Tibial artery (tissue), 4 donors: Measurements from ENCODE around the gene RTKN2.

Source experiments
- DNase-seq, 2 donors: peaks; one replicate each; pipeline ENCODE4 v3.0.0-alpha.2; 2019
- H3K27ac ChIP-seq, 2 donors: fragments of 200-600 bp; sonication (generic) in 1 of 2; 1 replicate in 1 of 2; 2 replicates in 1 of 2; pipeline ENCODE4 v1.5.1; 2018 to 2019; ENCODE audit warnings: mild to moderate bottlenecking in 1 of 2
- H3K27me3 ChIP-seq, 2 donors: fragments of 200-600 bp; sonication (generic) in 1 of 2; one replicate each; pipeline versions ENCODE4 v1.5.1 to v1.6.0; 2016 to 2019
- H3K36me3 ChIP-seq, 3 donors: fragments of 200-600 bp; sonication (generic) in 2 of 3; one replicate each; pipeline ENCODE4 v1.5.1; 2016 to 2019; ENCODE audit warnings: mild to moderate bottlenecking in 2 of 3
- H3K4me1 ChIP-seq, 4 donors: fragments of 200-600 bp; sonication (generic) in 2 of 4; 1 replicate in 3 of 4; 2 replicates in 1 of 4; pipeline ENCODE4 v1.5.1; 2016 to 2019
- H3K4me3 ChIP-seq, 2 donors: fragments of 200-600 bp; sonication (generic) in 1 of 2; 1 replicate in 1 of 2; 2 replicates in 1 of 2; pipeline ENCODE4 v1.5.1; 2018 to 2019; ENCODE audit warnings: mild to moderate bottlenecking in 2 of 2
- H3K9me3 ChIP-seq, 3 donors: fragments of 200-600 bp; sonication (generic) in 1 of 3; one replicate each; pipeline ENCODE4 v1.5.1; 2016 to 2019
- CTCF ChIP-seq, 2 experiments: fragments of 200-600 bp in 1 of 2; fragments of 450-650 bp in 1 of 2; IDR thresholded peaks; one replicate each; pipeline ENCODE4 v1.5.1; 2017 to 2019; ENCODE audit warnings: antibody characterized with exemption in 2 of 2, mild to moderate bottlenecking in 1 of 2, moderate library complexity in 1 of 2
- intact Hi-C: fragments of 100-400 bp; cut with DNase I; formaldehyde crosslinking; loops from one replicate; pipeline ENCODE4 v1.15.0; 2023; ENCODE audit warnings: low total_unique reads

Gene RTKN2

GRCh38 chr10:62170732-62171131, 97.9 kb downstream of the RTKN2 start:
- intact Hi-C loops, result no loop called here
- TF ChIP-seq CTCF (IDR thresholded peaks at IDR 0.05), result no peak

GRCh38 chr10:62166331-62167131, 102.1 kb downstream of the RTKN2 start:
- no peak overlapping the region for H3K4me3 ChIP-seq

More at GRCh38 chr10:62170732-62171131, 97.9 kb downstream of the RTKN2 start:
- H3K27me3 ChIP-seq, result no peaks in the 10 kb centered on the region
- DNase-seq, result no peak
- H3K9me3 ChIP-seq, result no peaks in the 10 kb centered on the region
- H3K4me3 ChIP-seq, result no peak overlapping the region
- peaks cover 0 to 15% (median 7%) of the 10 kb centered on the region in 4 donors for H3K4me1 ChIP-seq
- no peak overlapping the region for H3K27ac ChIP-seq
- no peaks in the 10 kb centered on the region for H3K36me3 ChIP-seq

GRCh38 chr10:62165803-62166202, 102.8 kb downstream of the RTKN2 start:
- peak overlapping the region in 1 of 2 donors; percentile 4 for H3K27ac ChIP-seq
- no peak for TF ChIP-seq CTCF (IDR thresholded peaks at IDR 0.05)
- peaks cover 0 to 18% (median 7%) of the 10 kb centered on the region in 4 donors for H3K4me1 ChIP-seq
- no peaks in the 10 kb centered on the region for H3K27me3 ChIP-seq
- intact Hi-C loops, result no loop called here
- H3K9me3 ChIP-seq, result no peaks in the 10 kb centered on the region
- no peak overlapping the region for H3K4me3 ChIP-seq
- no peaks in the 10 kb centered on the region for H3K36me3 ChIP-seq
- DNase-seq, result no peak

More at GRCh38 chr10:62166331-62167131, 102.1 kb downstream of the RTKN2 start:
- no peaks in the 10 kb centered on the region for H3K36me3 ChIP-seq
- TF ChIP-seq CTCF (IDR thresholded peaks at IDR 0.05), result no peak
- intact Hi-C loops, result no loop called here
- H3K9me3 ChIP-seq, result no peaks in the 10 kb centered on the region
- peak overlapping the region; percentile 4 to 22 for H3K27ac ChIP-seq
- no peaks in the 10 kb centered on the region for H3K27me3 ChIP-seq
- H3K4me1 ChIP-seq, result peaks cover 0 to 18% (median 7%) of the 10 kb centered on the region in 4 donors
- peak; percentile 44 to 69 for DNase-seq

- Histone ChIP-seq H3K4me3 (no peak overlapping the region), H3K27ac (no peak overlapping the region), H3K4me1 (peaks cover 0 to 18% (median 7%) of the 10 kb centered on the region in 4 donors), H3K9me3 (no peaks in the 10 kb centered on the region), H3K27me3 (no peaks in the 10 kb centered on the region), H3K36me3 (no peaks in the 10 kb centered on the region)
- no peak for TF ChIP-seq CTCF (IDR thresholded peaks at IDR 0.05)
- no peak for DNase-seq
- intact Hi-C loops, result no loop called here
These were observed 105.6 kb downstream of the RTKN2 start for GRCh38 chr10:62163024-62163423.

GRCh38 chr10:62162261-62162981, 106.2 kb downstream of the RTKN2 start:
- intact Hi-C loops, result no loop called here
- DNase-seq, result no peak
- Histone ChIP-seq H3K27ac (no peak overlapping the region), H3K9me3 (no peaks in the 10 kb centered on the region), H3K4me1 (peaks cover 0 to 18% (median 7%) of the 10 kb centered on the region in 4 donors), H3K36me3 (no peaks in the 10 kb centered on the region), H3K4me3 (no peak overlapping the region), H3K27me3 (no peaks in the 10 kb centered on the region)
- no peak for TF ChIP-seq CTCF (IDR thresholded peaks at IDR 0.05)
